Hepatocyte (in vitro differentiated cells): ENCODE measurements around the gene RGS6. TPM values are rescaled to one million over a fixed set of nuclear protein-coding genes. Genes with fewer than 3 reads are reported as not detected.

Experiments used
- DNase-seq: peaks from one replicate; pipeline ENCODE4 v3.0.0-alpha.2; 2016; ENCODE audit warnings: low spot score
- H2AFZ ChIP-seq: fragments of 200-600 bp; sonication (generic); 2 replicates; pipeline ENCODE4 v1.6.0; 2016; ENCODE audit warnings: antibody characterized with exemption, mild to moderate bottlenecking
- H3K27ac ChIP-seq: fragments of 200-600 bp; sonication (generic); 2 replicates; pipeline ENCODE4 v1.5.1; 2016; ENCODE audit warnings: mild to moderate bottlenecking
- H3K27me3 ChIP-seq: fragments of 200-600 bp; sonication (generic); 2 replicates; pipeline ENCODE4 v1.6.1; 2016
- H3K36me3 ChIP-seq: fragments of 200-600 bp; sonication (generic); replicated peaks from 2 replicates; pipeline ENCODE4 v1.5.1; 2016; ENCODE audit warnings: low read depth; ENCODE audit not compliant: insufficient read depth
- H3K4me1 ChIP-seq: fragments of 200-600 bp; sonication (generic); 2 replicates; pipeline ENCODE4 v1.5.1; 2016; ENCODE audit warnings: mild to moderate bottlenecking, moderate library complexity; ENCODE audit not compliant: insufficient read depth
- H3K4me2 ChIP-seq: fragments of 200-600 bp; sonication (generic); 2 replicates; pipeline ENCODE4 v1.6.0; 2016
- H3K4me3 ChIP-seq: fragments of 200-600 bp; sonication (generic); 2 replicates; pipeline ENCODE4 v1.5.1; 2016; ENCODE audit warnings: mild to moderate bottlenecking
- H3K79me2 ChIP-seq: fragments of 200-600 bp; sonication (generic); 2 replicates; pipeline ENCODE4 v1.6.0; 2017; ENCODE audit warnings: mild to moderate bottlenecking
- H3K9me2 ChIP-seq: fragments of 200-600 bp; sonication (generic); replicated peaks from 2 replicates; pipeline ENCODE4 v1.6.0; 2017; ENCODE audit warnings: mild to moderate bottlenecking; ENCODE audit not compliant: insufficient read depth
- H3K9me3 ChIP-seq: fragments of 200-600 bp; sonication (generic); 2 replicates; pipeline ENCODE4 v1.5.1; 2016; ENCODE audit warnings: low read depth, mild to moderate bottlenecking
- H4K20me1 ChIP-seq: fragments of 200-600 bp; sonication (generic); 2 replicates; pipeline ENCODE4 v1.6.0; 2016; ENCODE audit warnings: mild to moderate bottlenecking; ENCODE audit not compliant: insufficient read depth, poor library complexity, severe bottlenecking
- EZH2 ChIP-seq: fragments of 200-600 bp; sonication (generic); IDR thresholded peaks from 2 replicates; pipeline ENCODE4 v1.6.1; 2016; ENCODE audit warnings: antibody characterized with exemption, mild to moderate bottlenecking, borderline replicate concordance
- EZH2phosphoT487 ChIP-seq: fragments of 200-600 bp; sonication (generic); IDR thresholded peaks from one replicate; pipeline ENCODE4 v1.6.1; 2018; ENCODE audit warnings: antibody characterized with exemption, mild to moderate bottlenecking, low read depth, moderate library complexity; ENCODE audit not compliant: unreplicated experiment, severe bottlenecking
- WGBS: methylation state at CpG from one replicate; pipeline ENCODE4 v1.1.6; 2016; ENCODE audit warnings: low lambda C conversion rate; ENCODE audit errors: missing lambda C conversion rate; 5-methylcytosine and 5-hydroxymethylcytosine counted together
- polyA plus RNA-seq: library from polyadenylated mRNA; unstranded; fragments of >200 nt; fragmentation: Nextera tagmentation; extraction: Ambion mirVana; gene quantifications from 2 replicates; pipeline ENCODE4 v1.2.1, GENCODE V29; 2016
- total RNA-seq: library from RNA; depleted of rRNA; stranded (reverse); fragments of >200 nt; gene quantifications from 2 replicates; pipeline ENCODE4 v1.2.3, GENCODE V29; 2014
- TF ChIP-seq, protein P1 (sequence below): fragments of 200-600 bp; sonication (generic); IDR thresholded peaks from 2 replicates; pipeline ENCODE4 v1.5.1; 2016; ENCODE audit warnings: antibody characterized with exemption, mild to moderate bottlenecking; ENCODE audit not compliant: poor library complexity

RGS6 gene
- total and polyA plus RNA-seq, 2 experiments from 2014 or later = 0.25 to 0.87 TPM

DNA sequence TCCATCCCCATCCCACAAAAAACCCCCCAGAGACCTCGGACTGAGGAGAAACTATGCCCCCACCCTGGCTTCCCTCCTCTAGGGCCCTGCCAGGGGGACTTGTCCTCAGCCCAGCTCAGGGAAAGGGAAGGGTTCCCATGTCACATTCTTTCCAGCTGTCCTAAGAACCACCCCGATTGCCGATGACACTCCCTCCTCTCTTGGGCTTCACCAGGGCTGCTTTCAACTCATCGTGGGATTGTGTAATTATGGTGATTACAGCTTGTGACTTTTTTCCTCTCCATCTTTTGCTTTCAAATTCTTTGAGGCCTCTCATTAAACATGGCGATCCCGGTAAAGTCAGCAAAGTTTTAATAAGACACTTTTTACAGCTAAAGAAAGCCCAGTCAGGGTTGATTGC is 617.6 kb downstream of the RGS6 start:
- H4K20me1 ChIP-seq = no peaks in the 10 kb centered on the region
- TF ChIP-seq EZH2 (no peak), EZH2phosphoT487 (no peak)
- TF ChIP-seq, protein P1, sequence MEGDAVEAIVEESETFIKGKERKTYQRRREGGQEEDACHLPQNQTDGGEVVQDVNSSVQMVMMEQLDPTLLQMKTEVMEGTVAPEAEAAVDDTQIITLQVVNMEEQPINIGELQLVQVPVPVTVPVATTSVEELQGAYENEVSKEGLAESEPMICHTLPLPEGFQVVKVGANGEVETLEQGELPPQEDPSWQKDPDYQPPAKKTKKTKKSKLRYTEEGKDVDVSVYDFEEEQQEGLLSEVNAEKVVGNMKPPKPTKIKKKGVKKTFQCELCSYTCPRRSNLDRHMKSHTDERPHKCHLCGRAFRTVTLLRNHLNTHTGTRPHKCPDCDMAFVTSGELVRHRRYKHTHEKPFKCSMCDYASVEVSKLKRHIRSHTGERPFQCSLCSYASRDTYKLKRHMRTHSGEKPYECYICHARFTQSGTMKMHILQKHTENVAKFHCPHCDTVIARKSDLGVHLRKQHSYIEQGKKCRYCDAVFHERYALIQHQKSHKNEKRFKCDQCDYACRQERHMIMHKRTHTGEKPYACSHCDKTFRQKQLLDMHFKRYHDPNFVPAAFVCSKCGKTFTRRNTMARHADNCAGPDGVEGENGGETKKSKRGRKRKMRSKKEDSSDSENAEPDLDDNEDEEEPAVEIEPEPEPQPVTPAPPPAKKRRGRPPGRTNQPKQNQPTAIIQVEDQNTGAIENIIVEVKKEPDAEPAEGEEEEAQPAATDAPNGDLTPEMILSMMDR = no peak
- H3K4me1 ChIP-seq = no peaks in the 10 kb centered on the region
- no peak overlapping the region for H2AFZ ChIP-seq
- H3K27ac ChIP-seq = no peak overlapping the region
- 81% methylated on average over 6 of the region's 6 CpGs for WGBS
- H3K36me3 ChIP-seq = no peaks in the 10 kb centered on the region
- no peak overlapping the region for H3K4me2 ChIP-seq
- H3K9me2 ChIP-seq = no peaks in the 10 kb centered on the region
- no peaks in the 10 kb centered on the region for H3K9me3 ChIP-seq
- H3K4me3 ChIP-seq = no peak overlapping the region
- peaks cover 3% of the 10 kb centered on the region for H3K27me3 ChIP-seq
- DNase-seq = no peak
- no peaks in the 10 kb centered on the region for H3K79me2 ChIP-seq

DNA sequence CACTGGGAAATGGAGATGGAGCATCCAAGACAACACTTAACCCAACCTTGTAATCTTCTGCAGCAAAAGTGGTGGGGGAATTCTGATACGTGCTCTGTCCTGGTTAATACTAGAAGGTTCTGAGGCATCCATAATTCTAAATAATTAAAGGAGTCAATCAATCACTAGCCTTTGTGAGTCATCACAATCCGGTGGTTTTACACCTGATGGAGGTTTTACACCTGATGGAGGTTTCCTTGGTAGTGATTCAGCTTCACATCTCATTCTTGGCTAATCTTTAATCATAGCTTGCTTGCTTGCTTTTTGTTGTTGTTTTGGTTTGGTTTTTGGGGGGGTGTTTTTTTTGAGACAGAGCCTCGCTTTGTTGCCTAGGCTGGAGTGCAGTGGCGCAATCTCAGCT is 618.3 kb downstream of the RGS6 start:
- DNase-seq = no peak
- H3K4me2 ChIP-seq = no peak overlapping the region
- TF ChIP-seq, protein P1 = no peak
- TF ChIP-seq EZH2phosphoT487 = no peak
- no peaks in the 10 kb centered on the region for H4K20me1 ChIP-seq
- no peak overlapping the region for H3K4me3 ChIP-seq
- H3K9me2 ChIP-seq = no peaks in the 10 kb centered on the region
- WGBS = 92% methylated on average over 4 of the region's 4 CpGs
- no peaks in the 10 kb centered on the region for H3K9me3 ChIP-seq
- H3K27me3 ChIP-seq = peaks cover 3% of the 10 kb centered on the region
- H2AFZ ChIP-seq = no peak overlapping the region
- no peaks in the 10 kb centered on the region for H3K36me3 ChIP-seq
- H3K4me1 ChIP-seq = no peaks in the 10 kb centered on the region
- no peak overlapping the region for H3K27ac ChIP-seq
- H3K79me2 ChIP-seq = no peaks in the 10 kb centered on the region

DNA sequence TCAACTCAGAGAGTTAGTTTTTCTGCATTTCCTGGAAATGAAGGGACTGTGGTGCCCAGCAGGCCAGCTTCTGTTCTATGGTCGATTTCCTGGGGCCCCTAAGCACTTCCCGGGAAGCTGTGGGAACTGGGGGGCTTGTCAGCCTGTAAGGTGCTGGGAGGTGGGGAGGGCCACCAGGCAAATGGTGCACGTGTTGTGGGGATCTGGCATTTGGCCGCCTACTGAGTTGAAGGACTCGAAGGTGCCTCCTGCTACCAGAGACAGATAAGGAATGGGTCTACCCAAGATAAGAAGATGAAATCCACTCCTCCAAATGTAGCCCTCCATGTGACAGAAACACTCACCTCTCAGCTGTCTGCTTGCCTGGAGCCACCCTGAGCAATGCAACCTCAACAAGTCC is 620.0 kb downstream of the RGS6 start:
- H3K9me2 ChIP-seq = no peaks in the 10 kb centered on the region
- WGBS = 59% methylated on average over 5 of the region's 5 CpGs

More for the DNA sequence above, 620.0 kb downstream of the RGS6 start:
- Histone ChIP-seq H3K79me2 (no peaks in the 10 kb centered on the region), H3K4me3 (no peak overlapping the region), H3K27ac (no peak overlapping the region), H2AFZ (no peak overlapping the region), H3K4me1 (no peaks in the 10 kb centered on the region), H4K20me1 (no peaks in the 10 kb centered on the region), H3K36me3 (no peaks in the 10 kb centered on the region), H3K9me3 (no peaks in the 10 kb centered on the region), H3K4me2 (no peak overlapping the region), H3K27me3 (peaks cover 3% of the 10 kb centered on the region)
- DNase-seq = no peak
- TF ChIP-seq EZH2phosphoT487 (no peak), EZH2 (no peak)
- TF ChIP-seq, protein P1 = no peak
